ENCODE data around the gene AKT3. TPM values are rescaled to one million over a fixed set of nuclear protein-coding genes. Genes with fewer than 3 reads are reported as not detected.

AKT3 gene
- total and polyA plus RNA-seq, 2 experiments from 2014 or later = 3.5 to 13.0 TPM

DNA sequence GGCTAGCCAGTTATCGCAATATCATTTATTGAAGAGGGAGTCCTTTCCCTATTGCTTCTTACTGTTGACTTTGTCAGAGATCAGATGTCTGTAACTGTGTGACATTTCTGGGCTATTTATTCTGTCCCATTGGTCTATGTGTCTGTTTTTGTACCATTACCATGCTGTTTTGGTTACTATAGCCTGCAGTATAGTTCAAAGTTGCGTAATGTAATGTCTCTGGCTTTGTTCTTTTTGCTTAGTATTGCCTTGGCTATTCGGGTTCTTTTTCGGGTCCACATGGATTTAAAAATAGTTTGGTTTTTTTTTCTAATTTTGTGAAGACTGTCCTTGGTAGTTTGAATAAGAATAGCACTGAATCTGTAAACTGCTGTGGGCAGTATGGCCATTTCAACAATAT is 320.5 kb downstream of the AKT3 start:
- no peak overlapping the region for H3K4me3 ChIP-seq
- DNase-seq (ENCODE audit: low spot score) = no peak
- TF ChIP-seq, protein P1, sequence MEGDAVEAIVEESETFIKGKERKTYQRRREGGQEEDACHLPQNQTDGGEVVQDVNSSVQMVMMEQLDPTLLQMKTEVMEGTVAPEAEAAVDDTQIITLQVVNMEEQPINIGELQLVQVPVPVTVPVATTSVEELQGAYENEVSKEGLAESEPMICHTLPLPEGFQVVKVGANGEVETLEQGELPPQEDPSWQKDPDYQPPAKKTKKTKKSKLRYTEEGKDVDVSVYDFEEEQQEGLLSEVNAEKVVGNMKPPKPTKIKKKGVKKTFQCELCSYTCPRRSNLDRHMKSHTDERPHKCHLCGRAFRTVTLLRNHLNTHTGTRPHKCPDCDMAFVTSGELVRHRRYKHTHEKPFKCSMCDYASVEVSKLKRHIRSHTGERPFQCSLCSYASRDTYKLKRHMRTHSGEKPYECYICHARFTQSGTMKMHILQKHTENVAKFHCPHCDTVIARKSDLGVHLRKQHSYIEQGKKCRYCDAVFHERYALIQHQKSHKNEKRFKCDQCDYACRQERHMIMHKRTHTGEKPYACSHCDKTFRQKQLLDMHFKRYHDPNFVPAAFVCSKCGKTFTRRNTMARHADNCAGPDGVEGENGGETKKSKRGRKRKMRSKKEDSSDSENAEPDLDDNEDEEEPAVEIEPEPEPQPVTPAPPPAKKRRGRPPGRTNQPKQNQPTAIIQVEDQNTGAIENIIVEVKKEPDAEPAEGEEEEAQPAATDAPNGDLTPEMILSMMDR (IDR thresholded peaks at IDR 0.05; ENCODE audit: poor library complexity) = no peak
- TF ChIP-seq EZH2 (IDR thresholded peaks at IDR 0.05; ENCODE audit: borderline replicate concordance) (no peak), EZH2phosphoT487 (IDR thresholded peaks at IDR 0.05; ENCODE audit: low read depth, severe bottlenecking, unreplicated experiment) (no peak)
- no peak overlapping the region for H3K4me2 ChIP-seq
- 94% methylated on average over 4 of the region's 4 CpGs for WGBS (ENCODE audit: low lambda C conversion rate, missing lambda C conversion rate)
- no peaks in the 10 kb centered on the region for H3K4me1 ChIP-seq (ENCODE audit: insufficient read depth)
- H3K79me2 ChIP-seq = no peaks in the 10 kb centered on the region
- no peaks in the 10 kb centered on the region for H4K20me1 ChIP-seq (ENCODE audit: insufficient read depth, poor library complexity, severe bottlenecking)
- H2AFZ ChIP-seq = no peak overlapping the region
- H3K9me3 ChIP-seq (ENCODE audit: low read depth) = peaks cover 4% of the 10 kb centered on the region
- H3K9me2 ChIP-seq (replicated peaks; ENCODE audit: insufficient read depth) = no peaks in the 10 kb centered on the region
- H3K27me3 ChIP-seq = no peaks in the 10 kb centered on the region
- H3K27ac ChIP-seq = no peak overlapping the region
- H3K36me3 ChIP-seq (replicated peaks; ENCODE audit: insufficient read depth, low read depth) = no peaks in the 10 kb centered on the region

DNA sequence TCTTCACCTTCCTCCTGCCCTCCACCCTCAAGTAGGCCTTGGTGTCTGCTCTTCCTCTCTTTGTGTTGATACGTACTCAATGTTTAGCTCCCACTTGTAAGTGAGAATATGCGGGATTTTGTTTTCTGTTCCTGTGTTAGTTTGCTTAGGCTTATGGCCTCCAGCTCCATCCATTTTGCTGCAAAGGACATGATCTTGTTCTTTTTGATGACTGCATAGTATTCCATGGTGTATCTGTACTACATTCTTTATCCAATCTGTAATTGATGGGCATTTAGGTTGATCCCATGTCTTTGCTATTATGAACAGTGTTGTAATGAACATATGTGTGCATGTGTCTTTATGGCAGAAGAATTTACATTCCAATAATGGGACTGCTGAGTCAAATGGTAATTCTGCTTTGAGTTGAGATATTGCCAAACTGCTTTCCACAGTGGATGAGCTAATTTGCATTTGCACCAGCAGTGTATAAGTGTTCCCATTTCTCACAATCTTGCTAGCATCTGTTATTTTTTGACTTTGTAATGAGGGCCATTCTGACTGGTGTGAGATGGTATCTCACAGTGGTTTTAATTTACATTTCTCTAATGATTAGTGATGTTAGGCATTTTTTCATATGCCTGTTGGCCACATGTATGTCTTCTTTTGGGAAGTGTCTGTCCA is 321.5 kb downstream of the AKT3 start:
- Histone ChIP-seq H3K9me3 (ENCODE audit: low read depth) (peaks cover 4% of the 10 kb centered on the region), H2AFZ (no peak overlapping the region), H3K36me3 (replicated peaks; ENCODE audit: insufficient read depth, low read depth) (no peaks in the 10 kb centered on the region), H3K27me3 (no peaks in the 10 kb centered on the region), H3K9me2 (replicated peaks; ENCODE audit: insufficient read depth) (no peaks in the 10 kb centered on the region), H3K27ac (no peak overlapping the region), H3K4me1 (ENCODE audit: insufficient read depth) (no peaks in the 10 kb centered on the region), H3K79me2 (no peaks in the 10 kb centered on the region), H4K20me1 (ENCODE audit: insufficient read depth, poor library complexity, severe bottlenecking) (no peaks in the 10 kb centered on the region), H3K4me3 (no peak overlapping the region), H3K4me2 (no peak overlapping the region)
- no peak for DNase-seq (ENCODE audit: low spot score)
- TF ChIP-seq, protein P1 (IDR thresholded peaks at IDR 0.05; ENCODE audit: poor library complexity) = no peak
- TF ChIP-seq EZH2phosphoT487 (IDR thresholded peaks at IDR 0.05; ENCODE audit: low read depth, severe bottlenecking, unreplicated experiment) = no peak
- no peak for TF ChIP-seq EZH2 (IDR thresholded peaks at IDR 0.05; ENCODE audit: borderline replicate concordance)
- WGBS (ENCODE audit: low lambda C conversion rate, missing lambda C conversion rate) = 98% methylated on average over 2 of the region's 2 CpGs

DNA sequence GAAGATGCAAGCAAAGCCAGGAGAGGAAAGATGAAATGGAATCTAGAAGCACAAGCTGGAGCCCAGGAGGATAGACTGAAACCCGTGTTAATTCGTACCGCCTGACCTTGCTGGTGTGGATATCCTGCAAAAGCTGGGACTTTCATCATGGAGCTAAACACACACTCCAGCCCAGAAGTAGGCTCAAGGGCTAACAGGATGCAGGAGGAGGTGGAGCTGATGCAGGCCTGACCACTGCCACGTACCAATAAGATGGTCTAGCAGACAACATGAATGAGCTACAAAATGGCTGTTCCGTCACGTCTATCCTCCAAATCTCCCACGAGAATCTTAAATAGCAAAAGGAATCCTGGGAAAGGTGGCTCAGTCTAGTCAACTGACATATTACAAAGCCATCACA is 323.9 kb downstream of the AKT3 start:
- no peak overlapping the region for H3K4me3 ChIP-seq
- no peak overlapping the region for H3K27ac ChIP-seq
- peaks cover 4% of the 10 kb centered on the region for H3K9me3 ChIP-seq (ENCODE audit: low read depth)
- no peaks in the 10 kb centered on the region for H3K79me2 ChIP-seq
- no peaks in the 10 kb centered on the region for H3K36me3 ChIP-seq (replicated peaks; ENCODE audit: insufficient read depth, low read depth)
- H3K27me3 ChIP-seq = no peaks in the 10 kb centered on the region
- DNase-seq (ENCODE audit: low spot score) = no peak
- H2AFZ ChIP-seq = no peak overlapping the region
- H3K4me1 ChIP-seq (ENCODE audit: insufficient read depth) = no peaks in the 10 kb centered on the region
- TF ChIP-seq, protein P1 (IDR thresholded peaks at IDR 0.05; ENCODE audit: poor library complexity) = no peak
- TF ChIP-seq EZH2phosphoT487 (IDR thresholded peaks at IDR 0.05; ENCODE audit: low read depth, severe bottlenecking, unreplicated experiment) (no peak), EZH2 (IDR thresholded peaks at IDR 0.05; ENCODE audit: borderline replicate concordance) (no peak)
- no peak overlapping the region for H3K4me2 ChIP-seq
- H3K9me2 ChIP-seq (replicated peaks; ENCODE audit: insufficient read depth) = no peaks in the 10 kb centered on the region
- no peaks in the 10 kb centered on the region for H4K20me1 ChIP-seq (ENCODE audit: insufficient read depth, poor library complexity, severe bottlenecking)
- 93% methylated on average over 7 of the region's 7 CpGs for WGBS (ENCODE audit: low lambda C conversion rate, missing lambda C conversion rate)
